Measurements from ENCODE around the gene MARCHF10.

The MARCHF10 gene

DNA sequence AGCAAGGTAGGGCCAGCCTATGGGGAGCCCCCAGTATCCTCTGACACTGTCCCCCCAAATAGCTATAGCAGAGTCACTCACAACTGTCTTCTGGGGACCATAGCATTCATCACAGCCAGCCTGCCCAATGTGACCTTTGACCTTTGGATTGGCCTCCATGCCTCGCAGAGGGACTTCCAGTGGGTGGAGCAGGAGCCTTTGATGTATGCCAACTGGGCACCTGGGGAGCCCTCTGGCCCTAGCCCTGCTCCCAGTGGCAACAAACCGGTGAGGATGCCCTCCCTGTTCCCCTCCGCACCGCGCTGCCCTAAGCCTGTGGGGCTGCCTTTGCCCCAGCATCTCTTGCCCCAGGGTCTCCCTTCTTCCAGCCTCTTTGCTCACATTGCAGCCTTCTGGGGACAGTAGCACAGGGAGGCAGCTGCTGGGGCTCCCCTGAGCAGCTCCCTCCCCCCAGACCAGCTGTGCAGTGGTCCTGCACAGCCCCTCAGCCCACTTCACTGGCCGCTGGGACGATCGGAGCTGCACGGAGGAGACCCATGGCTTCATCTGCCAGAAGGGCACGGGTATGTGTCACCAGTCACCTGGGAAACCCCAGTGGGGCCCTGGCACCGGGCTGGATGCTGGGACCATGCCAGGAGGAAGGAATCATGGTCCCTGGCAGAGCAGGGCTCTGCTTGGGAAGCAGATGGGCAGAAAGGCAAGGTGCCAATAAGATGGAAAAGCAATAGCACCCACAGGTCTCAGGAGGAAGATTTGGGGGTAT is 119.5 kb downstream of the MARCHF10 start:
- no peak for TF ChIP-seq CTCF (IDR thresholded peaks at IDR 0.05; ENCODE audit: low read depth, low read length, missing control alignments)
- in situ Hi-C loops (cut with HindIII; ENCODE audit: low pct_ligation_motif_present, low sequenced_read_pairs): no loop called here
- no peaks in the 10 kb centered on the region for H3K27me3 ChIP-seq (replicated peaks)
- H3K27ac ChIP-seq: no peak overlapping the region
- H3K4me3 ChIP-seq (ENCODE audit: low read depth, low read length): no peak overlapping the region
- DNase-seq: no peak
- peaks cover 93% of the 10 kb centered on the region for H3K36me3 ChIP-seq (replicated peaks)

- Histone ChIP-seq H3K27me3 (replicated peaks) (no peaks in the 10 kb centered on the region), H3K36me3 (replicated peaks) (peaks cover 94% of the 10 kb centered on the region), H3K27ac (no peak overlapping the region), H3K4me3 (ENCODE audit: low read depth, low read length) (no peak overlapping the region)
- DNase-seq: no peak
- no peak for TF ChIP-seq CTCF (IDR thresholded peaks at IDR 0.05; ENCODE audit: low read depth, low read length, missing control alignments)
- in situ Hi-C loops (cut with HindIII; ENCODE audit: low pct_ligation_motif_present, low sequenced_read_pairs): no loop called here
Observed at GRCh38 chr17:62687997-62688396, 120.1 kb downstream of the MARCHF10 start.

GRCh38 chr17:62684179-62684578 is 123.9 kb downstream of the MARCHF10 start:
- TF ChIP-seq CTCF (IDR thresholded peaks at IDR 0.05; ENCODE audit: low read depth, low read length, missing control alignments): no peak
- no peak for DNase-seq
- no peaks in the 10 kb centered on the region for H3K27me3 ChIP-seq (replicated peaks)
- H3K4me3 ChIP-seq (ENCODE audit: low read depth, low read length): no peak overlapping the region
- H3K36me3 ChIP-seq (replicated peaks): peaks cover 94% of the 10 kb centered on the region
- H3K27ac ChIP-seq: no peak overlapping the region
- in situ Hi-C loops (cut with HindIII; ENCODE audit: low pct_ligation_motif_present, low sequenced_read_pairs): no loop called here

DNA sequence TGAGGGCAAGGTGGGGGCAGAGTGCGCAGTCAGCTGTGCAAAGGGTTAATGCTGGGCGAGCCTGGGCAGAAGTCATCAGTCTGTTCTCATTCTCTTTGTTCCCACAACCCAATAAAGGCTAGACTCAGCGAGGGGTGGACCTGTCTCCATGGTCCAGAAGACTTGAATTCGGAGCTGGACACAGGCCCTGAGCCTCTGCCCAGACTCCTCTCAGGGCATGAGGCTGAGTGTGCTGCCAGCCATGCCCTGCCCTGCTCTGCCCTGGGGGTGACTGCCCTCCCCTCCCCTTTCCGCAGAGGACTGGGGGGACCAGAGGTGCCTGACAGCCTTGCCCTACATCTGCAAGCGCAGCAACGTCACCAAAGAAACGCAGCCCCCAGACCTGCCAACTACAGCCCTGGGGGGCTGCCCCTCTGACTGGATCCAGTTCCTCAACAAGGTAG is 126.2 kb downstream of the MARCHF10 start:
- no peak for DNase-seq
- no peak for TF ChIP-seq CTCF (IDR thresholded peaks at IDR 0.05; ENCODE audit: low read depth, low read length, missing control alignments)
- Histone ChIP-seq H3K27ac (no peak overlapping the region), H3K36me3 (replicated peaks) (peaks cover 95% of the 10 kb centered on the region), H3K27me3 (replicated peaks) (no peaks in the 10 kb centered on the region), H3K4me3 (ENCODE audit: low read depth, low read length) (no peak overlapping the region)
- in situ Hi-C loops (cut with HindIII; ENCODE audit: low pct_ligation_motif_present, low sequenced_read_pairs): no loop called here

GRCh38 chr17:62681061-62681938 is 126.8 kb downstream of the MARCHF10 start:
- H3K27ac ChIP-seq: no peak overlapping the region
- no peak for TF ChIP-seq CTCF (IDR thresholded peaks at IDR 0.05; ENCODE audit: low read depth, low read length, missing control alignments)
- no peaks in the 10 kb centered on the region for H3K27me3 ChIP-seq (replicated peaks)
- peaks cover 95% of the 10 kb centered on the region for H3K36me3 ChIP-seq (replicated peaks)
- no peak overlapping the region for H3K4me3 ChIP-seq (ENCODE audit: low read depth, low read length)
- no peak for DNase-seq
- in situ Hi-C loops (cut with HindIII; ENCODE audit: low pct_ligation_motif_present, low sequenced_read_pairs): no loop called here

Data from brain microvascular endothelial cell (primary cell).